C1 segment of cervical spinal cord (tissue), 14 donors: Measurements from ENCODE around the gene RBM28.

Experiments used
- DNase-seq, 14 donors: peaks; one replicate each; lab custom pipeline; 2025; lab: John Stamatoyannopoulos, UW

The RBM28 gene

DNA sequence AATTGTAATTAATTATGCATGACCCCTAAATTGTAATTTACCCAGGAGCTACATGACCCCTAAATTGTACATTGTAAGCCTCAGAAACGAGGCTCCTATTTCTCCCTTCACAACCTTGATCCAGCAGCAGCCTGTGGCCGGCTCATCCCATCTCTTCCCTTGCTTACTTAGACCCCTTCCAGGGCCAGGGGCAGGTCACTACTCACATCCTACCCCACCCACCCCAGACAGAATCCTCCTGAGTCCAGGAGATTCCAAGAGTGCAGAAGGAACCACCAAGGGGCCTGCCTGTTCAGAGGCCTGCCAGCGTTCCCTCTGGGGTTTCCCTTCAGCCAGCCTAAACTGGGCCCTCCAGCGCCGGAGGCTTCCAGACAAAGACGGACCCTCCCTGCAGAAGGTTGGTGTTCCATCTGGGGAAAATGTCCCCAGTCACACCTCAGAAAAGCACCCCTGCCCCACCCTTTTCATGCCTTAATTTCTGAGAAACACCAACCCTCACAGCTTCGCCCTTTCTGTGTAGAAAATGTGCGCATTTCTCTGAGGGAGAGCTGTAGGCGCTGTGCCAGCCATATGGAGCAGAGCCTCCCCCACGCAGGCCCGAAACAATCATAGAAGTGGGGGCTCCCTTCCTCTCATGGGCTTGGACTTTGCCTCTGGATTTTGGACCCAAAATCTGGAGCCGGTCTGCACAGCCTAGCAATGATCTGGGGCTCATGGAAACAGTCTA is 83.5 kb downstream of the RBM28 start:
- no peak for DNase-seq

DNA sequence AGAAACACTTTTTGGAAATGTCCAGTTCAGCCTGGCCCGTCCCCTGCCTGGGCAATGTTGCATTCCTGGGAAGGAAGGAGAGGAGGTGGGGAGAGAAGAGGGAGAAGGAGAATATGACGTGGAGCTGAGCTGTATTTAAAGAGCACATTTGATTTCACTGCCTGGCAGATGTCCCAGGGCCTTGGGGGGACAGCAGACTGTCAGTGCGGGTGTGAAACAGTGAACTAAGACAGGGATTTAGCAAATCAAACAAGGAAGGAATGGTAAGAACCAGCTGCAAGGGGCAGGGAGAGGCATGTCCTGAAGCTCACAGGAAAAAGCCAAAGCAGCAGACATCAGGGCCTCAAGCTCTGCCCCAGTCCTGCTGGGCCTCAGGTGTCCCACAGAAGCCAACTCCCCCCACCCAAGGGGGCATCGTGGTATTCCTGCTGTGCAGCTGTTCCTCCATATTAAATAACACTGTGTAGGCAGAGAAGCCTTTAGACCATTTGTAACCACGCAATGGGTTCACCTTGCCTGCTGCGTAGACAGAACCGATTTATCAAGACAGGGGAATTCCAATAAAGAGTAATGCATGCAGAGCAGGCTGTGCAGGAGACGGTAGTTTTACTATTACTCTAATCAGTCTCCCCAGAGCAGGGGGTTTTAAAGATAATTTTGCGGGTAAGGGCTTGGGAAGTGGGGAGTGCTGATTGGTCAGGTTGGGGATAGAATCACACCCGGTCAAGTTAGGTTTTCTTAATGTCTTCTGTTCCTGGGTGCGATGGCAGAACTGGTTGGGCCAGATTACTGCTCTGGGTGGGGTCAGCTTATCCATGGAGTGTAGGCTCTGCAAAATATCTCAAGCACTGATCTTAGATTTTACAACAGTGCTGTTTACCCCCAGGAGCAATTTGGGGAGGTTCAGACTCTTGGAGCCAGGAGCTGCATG is 84.3 kb downstream of the RBM28 start:
- no peak for DNase-seq

GRCh38 chr7:128257458-128257857 is 86.2 kb downstream of the RBM28 start:
- DNase-seq: no peak

GRCh38 chr7:128255271-128255670 is 88.4 kb downstream of the RBM28 start:
- DNase-seq: no peak

GRCh38 chr7:128254470-128254869 is 89.2 kb downstream of the RBM28 start:
- DNase-seq: no peak

DNA sequence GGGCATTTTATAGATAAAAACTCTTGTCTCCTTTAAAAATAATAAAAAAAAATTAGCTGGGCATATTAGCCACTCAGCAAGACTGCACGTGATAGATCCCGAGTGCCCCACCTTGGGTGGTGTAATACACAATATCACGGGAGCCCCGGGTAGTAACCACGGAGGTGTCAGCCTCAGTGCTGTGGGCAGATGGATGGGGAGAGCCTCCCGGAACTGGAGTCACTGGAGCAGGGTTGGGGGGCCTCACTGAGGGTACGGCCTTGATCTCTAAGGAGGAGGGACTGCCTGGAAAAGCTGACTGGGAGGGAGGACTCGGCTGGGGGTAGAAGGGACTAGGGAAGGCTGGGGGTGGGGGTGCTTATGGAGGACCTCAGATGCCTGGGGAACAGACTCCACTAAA is 90.0 kb downstream of the RBM28 start:
- DNase-seq: no peak

DNA sequence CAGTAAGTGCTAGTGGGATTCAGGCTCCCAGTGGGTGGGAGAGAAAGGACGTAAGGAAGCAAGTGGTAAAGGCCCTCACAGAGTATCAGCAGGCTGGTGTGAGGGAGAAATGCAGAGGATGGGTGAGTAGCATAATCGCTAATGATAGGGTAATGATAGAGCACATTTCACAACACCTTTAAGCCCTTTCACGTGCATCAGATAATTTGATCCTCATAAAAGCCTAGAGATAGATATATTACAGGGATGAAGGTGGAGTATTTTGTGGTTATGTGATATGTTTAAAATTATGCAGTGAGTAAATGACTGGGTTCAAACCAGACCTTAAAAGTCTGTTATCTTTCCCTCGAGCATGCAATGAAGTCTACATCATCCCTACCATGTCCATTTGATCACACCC is 92.4 kb downstream of the RBM28 start:
- no peak for DNase-seq
